ENCODE results near the gene MYL6B. TPM values are rescaled to one million over a fixed set of nuclear protein-coding genes. Genes with fewer than 3 reads are reported as not detected.

MYL6B gene
- total RNA-seq, 1 donor from 2014 or later: 54.2 TPM

Other genes with a start within 250 kb of the MYL6B start
- 66.9 TPM for gene PYM1, start 224.7 kb upstream of the MYL6B start, total RNA-seq
- 170 TPM for gene DGKA, start 221.4 kb upstream of the MYL6B start, total RNA-seq
- 0.52 TPM for gene PMEL, start 186.5 kb upstream of the MYL6B start, total RNA-seq
- gene CDK2, start 185.8 kb upstream of the MYL6B start, total RNA-seq: 20.5 TPM
- 111 TPM for gene RAB5B, start 178.5 kb upstream of the MYL6B start, total RNA-seq
- gene SUOX, start 155.3 kb upstream of the MYL6B start, total RNA-seq: 16.0 TPM
- 4.3 TPM for gene IKZF4, start 131.5 kb upstream of the MYL6B start, total RNA-seq
- 52.8 TPM for gene RPS26, start 110.7 kb upstream of the MYL6B start, total RNA-seq
- 68.1 TPM for gene ERBB3, start 72.4 kb upstream of the MYL6B start, total RNA-seq
- 125 TPM for gene PA2G4, start 48.0 kb upstream of the MYL6B start, total RNA-seq
- gene RPL41, start 36.0 kb upstream of the MYL6B start, total RNA-seq: 4,992 TPM
- gene ZC3H10, start 34.3 kb upstream of the MYL6B start, total RNA-seq: 1.8 TPM
- gene ESYT1, start 24.3 kb upstream of the MYL6B start, total RNA-seq: 48.8 TPM
- gene MYL6, start 5.8 kb downstream of the MYL6B start, total RNA-seq: 1,179 TPM
- 44.4 TPM for gene SMARCC2, start 36.9 kb downstream of the MYL6B start, total RNA-seq
- gene RNF41, start 69.3 kb downstream of the MYL6B start, total RNA-seq: 26.9 TPM
- gene NABP2, start 71.8 kb downstream of the MYL6B start, total RNA-seq: 26.5 TPM
- not detected for gene SLC39A5, start 77.5 kb downstream of the MYL6B start, total RNA-seq
- 19.8 TPM for gene ANKRD52, start 105.8 kb downstream of the MYL6B start, total RNA-seq
- gene COQ10A, start 114.4 kb downstream of the MYL6B start, total RNA-seq: 3.1 TPM
- 215 TPM for gene CS, start 147.7 kb downstream of the MYL6B start, total RNA-seq
- gene CNPY2, start 163.4 kb downstream of the MYL6B start, total RNA-seq: 67.7 TPM
- gene PAN2, start 181.4 kb downstream of the MYL6B start, total RNA-seq: 21.4 TPM
- 1.8 TPM for gene IL23A, start 186.3 kb downstream of the MYL6B start, total RNA-seq
- gene STAT2, start 207.5 kb downstream of the MYL6B start, total RNA-seq: 54.5 TPM
- not detected for gene APOF, start 210.3 kb downstream of the MYL6B start, total RNA-seq

Measured in esophagus mucosa (tissue), 1 donor.